GM19468 (cell line): ENCODE results near the gene TFRC.
"Not testable (repeated sequence)": the region's sequence is repeated elsewhere in the genome, so short reads cannot be mapped to it uniquely, and the experiment has no call there.

ENCODE experiments used
- ATAC-seq: cut with Tn5 transposase; IDR thresholded peaks from one replicate; pipeline ENCODE4 v1.9.1; 2021; ENCODE audit warnings: mild to moderate bottlenecking, moderate library complexity, moderate number of reproducible peaks; ENCODE audit not compliant: unreplicated experiment; ENCODE audit errors: extremely low read depth

TFRC gene

DNA sequence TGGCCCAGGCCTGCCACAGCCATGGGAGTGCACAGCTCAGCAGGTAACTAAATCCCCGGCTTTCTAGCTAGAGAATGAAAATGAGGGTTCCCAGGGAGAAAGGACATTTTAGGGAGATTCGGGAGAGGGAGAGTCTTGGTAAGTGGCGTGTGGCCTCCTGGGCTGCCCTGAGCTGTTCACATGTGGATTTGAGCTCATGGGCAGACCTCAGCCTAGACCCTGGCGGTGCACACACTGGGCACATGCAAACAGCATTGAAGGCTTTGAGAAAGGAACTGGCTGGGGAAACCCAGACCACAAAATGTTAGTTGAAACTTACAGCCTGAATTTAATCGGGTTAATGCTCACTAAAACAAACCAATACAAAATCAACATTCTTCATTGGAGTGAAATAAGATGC, 72.4 kb downstream of the TFRC start:
- ATAC-seq, result no peak

DNA sequence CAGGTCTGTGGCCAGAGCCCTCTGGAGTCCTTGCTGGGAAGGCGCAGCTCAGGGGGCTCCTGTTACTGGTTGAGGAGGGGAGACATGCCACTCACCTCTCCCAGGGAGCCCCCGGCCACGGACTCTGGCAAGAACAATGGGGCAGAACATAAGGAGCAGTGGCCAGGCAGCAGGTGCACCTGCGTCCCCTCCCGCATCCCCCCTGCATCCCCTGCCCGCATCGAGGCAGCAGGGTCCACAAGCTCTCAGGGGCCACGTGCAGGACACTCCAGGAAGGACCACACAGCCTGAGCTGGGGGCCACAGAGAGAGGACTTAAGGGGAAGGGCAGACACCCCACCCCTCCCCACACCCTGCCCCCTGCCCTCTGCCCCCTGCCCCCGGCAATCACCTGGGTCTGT, 73.0 kb downstream of the TFRC start:
- ATAC-seq, result no peak

DNA sequence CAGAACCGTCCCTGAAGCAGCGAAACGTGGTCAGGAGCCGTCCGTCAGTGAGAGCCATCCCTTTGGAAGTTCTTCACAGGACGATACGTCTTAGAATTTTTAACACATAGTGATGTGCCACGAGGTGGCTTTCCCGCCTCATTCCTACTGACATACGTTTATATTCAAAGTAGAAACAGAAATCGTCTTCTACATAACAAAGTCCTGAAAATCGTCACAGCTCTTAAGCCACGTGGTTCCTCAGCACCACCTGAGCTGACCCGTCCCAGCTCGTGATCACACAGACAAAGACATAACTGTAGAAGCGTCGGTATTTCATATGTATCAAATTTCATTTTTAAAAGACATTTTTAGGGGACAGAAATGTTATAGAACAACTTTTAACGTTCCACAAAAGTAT, 73.5 kb downstream of the TFRC start:
- ATAC-seq, result no peak

DNA sequence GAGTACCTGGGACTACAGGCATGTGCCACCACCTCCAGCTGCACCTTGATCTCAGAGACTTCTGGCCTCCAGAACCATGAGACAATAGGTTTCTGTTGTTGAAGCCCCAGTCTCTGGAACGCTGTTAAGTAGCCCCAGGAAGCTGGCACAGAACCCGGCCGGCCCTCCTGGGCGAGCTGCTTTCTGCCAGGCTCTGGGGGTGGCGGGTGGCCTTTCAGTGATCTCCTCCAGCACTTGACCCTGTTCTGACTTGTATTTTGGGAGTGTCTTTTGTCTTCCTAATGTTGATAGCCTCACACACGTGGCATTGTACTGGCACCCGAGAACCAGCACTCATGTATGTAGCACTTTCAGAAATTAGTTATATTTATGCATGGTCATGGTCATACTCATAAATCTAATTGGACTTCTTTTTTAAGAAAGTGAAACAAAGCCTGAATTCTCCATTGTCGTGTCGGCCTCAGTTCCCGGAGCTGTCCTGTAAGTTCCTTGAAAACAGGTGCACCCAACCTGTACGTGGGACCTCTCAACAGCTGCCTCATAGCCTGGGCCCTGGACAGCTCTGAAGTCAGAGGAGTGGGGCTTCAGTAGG, 74.0 kb downstream of the TFRC start:
- no peak for ATAC-seq

DNA sequence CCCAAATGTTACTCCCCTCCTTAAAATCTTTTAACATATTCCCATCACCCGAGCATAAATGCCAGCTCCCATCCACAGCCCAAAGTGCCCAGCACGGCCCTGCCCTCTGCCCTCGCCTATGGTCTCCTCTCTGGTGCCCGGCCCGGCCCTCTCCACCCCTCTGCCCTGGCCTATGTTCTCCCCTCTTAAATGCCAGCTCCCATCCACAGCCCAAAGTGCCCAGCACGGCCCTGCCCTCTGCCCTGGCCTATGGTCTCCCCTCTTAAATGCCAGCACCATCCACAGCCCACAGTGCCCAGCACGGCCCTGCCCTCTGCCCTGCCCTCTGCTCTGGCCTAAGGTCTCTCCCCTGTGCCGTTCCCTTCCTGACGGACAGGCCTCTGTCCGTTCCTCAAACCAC, 76.6 kb downstream of the TFRC start:
- ATAC-seq, result not testable (repeated sequence)

DNA sequence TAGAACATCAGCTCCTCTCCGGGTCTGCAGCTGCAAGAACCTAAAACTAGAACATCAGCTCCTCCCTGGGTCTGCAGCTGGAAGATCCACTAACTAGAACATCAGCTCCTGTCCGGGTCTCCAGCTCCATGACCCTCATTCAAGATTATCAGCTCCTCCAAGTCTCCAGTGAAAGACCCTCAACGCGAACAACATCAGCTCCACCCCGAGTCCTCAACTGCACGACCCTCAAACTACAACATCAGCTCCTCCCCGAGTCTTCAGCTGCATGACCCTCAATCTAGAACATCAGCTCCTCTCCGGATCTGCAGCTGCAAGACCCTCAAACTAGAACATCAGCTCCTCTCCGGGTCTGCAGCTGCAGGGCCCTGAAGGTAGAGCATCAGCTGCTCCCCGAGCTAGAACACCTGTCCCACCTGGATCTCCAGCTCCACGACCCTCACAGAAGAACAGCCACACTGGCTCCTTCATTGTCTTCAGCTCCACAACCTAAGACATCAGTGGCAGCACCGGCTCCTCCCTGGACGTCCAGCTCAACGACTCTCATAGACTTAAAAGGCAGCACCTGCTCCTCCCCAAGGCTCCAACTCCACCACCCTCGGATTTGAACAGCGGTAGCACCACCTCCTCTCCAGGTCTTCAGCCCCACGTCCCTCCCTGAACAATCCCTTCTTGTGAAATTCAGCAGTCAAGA, 77.4 kb downstream of the TFRC start:
- ATAC-seq, result not testable (repeated sequence)

DNA sequence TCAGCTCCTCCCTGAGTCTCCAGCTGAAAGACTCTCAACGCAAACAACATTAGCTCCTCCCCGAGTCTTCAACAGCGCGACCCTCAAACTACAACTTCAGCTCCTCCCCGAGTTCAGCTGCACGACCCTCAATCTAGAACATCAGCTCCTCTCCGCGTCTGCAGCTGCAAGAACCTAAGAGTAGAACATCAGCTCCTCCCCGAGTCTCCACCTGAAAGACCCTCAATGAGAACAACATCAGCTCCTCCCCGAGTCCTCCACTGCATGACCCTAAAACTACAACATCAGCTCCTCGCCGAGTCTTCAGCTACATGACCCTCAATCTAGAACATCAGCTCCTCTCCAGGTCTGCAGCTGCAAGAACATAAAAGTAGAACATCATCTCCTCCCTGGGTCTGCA, 78.3 kb downstream of the TFRC start:
- ATAC-seq, result no peak

DNA sequence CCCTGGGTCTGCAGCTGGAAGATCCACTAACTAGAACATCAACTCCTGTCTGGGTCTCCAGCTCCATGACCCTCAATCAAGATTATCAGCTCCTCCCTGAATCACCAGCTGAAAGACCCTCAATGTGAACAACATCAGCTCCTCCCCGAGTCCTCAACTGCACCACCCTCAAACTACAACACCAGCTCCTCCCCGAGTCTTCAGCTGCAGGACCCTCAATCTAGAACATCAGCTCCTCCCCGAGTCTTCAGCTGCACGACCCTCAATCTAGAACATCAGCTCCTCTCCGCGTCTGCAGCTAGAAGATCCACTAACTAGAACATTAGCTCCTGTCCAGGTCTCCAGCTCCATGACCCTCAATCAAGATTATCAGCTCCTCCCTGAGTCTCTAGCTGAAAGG, 79.2 kb downstream of the TFRC start:
- not testable (repeated sequence) for ATAC-seq

DNA sequence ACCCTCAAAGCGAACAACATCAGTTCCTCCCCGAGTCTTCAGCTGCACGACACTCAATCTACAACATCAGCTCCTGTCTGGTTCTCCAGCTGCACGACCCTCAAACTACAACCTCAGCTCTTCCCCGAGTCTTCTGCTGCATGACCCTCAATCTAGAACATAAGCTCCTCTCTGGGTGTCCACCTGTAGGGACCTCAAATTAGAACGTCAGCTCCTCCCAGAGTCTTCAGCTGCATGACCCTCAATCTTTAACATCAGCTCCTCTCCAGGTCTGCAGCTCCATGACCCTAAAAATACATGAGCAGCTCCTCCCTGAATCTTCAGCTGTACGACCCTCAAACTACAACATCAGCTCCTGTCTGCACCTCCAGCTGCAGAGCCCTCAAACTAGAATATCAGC, 80.7 kb downstream of the TFRC start:
- not testable (repeated sequence) for ATAC-seq

DNA sequence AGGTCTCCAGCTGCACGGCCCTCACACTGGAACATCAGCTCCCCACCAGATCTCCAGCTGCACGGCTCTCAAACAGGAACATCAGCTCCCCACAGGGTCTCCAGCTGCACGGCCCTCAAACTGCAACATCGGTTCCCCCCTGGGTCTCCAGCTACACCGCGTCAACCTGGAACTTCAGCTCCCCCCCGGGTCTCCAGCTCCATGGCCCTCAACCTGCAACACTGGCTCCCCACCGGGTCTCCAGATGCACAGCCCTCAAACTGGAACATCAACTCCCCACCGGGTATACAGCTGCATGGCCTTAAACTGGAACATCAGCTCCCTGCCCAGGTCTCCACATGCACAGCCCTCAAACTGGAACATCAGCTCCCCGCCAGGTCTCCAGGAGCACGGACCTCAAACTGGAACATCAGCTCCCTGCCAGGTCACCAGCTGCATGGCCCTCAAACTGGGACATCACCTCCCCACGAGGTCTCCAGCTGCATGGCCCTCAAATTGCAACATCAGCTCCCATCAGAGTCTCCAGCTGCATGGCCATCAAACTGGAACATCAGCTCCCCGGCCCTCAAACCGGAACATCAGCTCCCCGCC, 81.4 kb downstream of the TFRC start:
- not testable (repeated sequence) for ATAC-seq

DNA sequence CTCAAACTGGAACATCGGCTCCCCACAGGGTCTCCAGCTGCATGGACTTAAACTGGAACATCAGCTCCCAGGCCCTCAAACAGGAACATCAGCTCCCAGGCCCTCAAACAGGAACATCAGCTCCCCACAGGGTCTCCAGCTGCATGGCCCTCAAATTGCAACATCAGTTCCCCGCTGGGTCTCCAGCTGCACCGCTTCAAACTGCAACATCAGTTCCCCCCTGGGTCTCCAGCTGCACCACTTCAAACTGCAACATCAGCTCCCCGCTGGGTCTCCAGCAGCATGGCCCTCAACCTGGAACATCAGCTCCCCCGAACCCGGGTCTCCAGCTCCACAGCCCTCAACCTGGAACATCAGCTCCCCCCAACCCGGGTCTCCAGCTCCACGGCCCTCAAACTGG, 82.0 kb downstream of the TFRC start:
- no peak for ATAC-seq
